Ishikawa (cell line): ENCODE results near the gene LEMD1.

Experiments used
- CEBPB ChIP-seq: IDR thresholded peaks from 2 replicates; pipeline ENCODE4 v1.6.1; 2012
- CREB1 ChIP-seq: IDR thresholded peaks from 2 replicates; pipeline ENCODE4 v1.6.1; 2012; ENCODE audit warnings: low read depth
- EGR1 ChIP-seq: IDR thresholded peaks from 2 replicates; pipeline ENCODE4 v1.6.1; 2012
- EP300 ChIP-seq: IDR thresholded peaks from 2 replicates; pipeline ENCODE4 v1.6.1; 2012; ENCODE audit warnings: borderline replicate concordance
- FOXM1 ChIP-seq: IDR thresholded peaks from 2 replicates; pipeline ENCODE4 v1.6.1; 2012; ENCODE audit warnings: low read depth, borderline replicate concordance
- RAD21 ChIP-seq: IDR thresholded peaks from 2 replicates; pipeline ENCODE4 v1.6.1; 2012; ENCODE audit warnings: low read depth
- TAF1 ChIP-seq: IDR thresholded peaks from 2 replicates; pipeline ENCODE4 v1.6.1; 2012; ENCODE audit warnings: low read depth, mild to moderate bottlenecking
- TCF12 ChIP-seq: IDR thresholded peaks from 2 replicates; pipeline ENCODE4 v1.6.1; 2012; ENCODE audit warnings: low read depth
- TEAD4 ChIP-seq: IDR thresholded peaks from 2 replicates; pipeline ENCODE4 v1.6.1; 2012
- YY1 ChIP-seq: IDR thresholded peaks from 2 replicates; pipeline ENCODE4 v1.6.1; 2012; ENCODE audit warnings: low read depth
- ZBTB7A ChIP-seq: IDR thresholded peaks from 2 replicates; pipeline ENCODE4 v1.6.1; 2012; ENCODE audit warnings: low read depth
- TF ChIP-seq, protein P1 (sequence below): IDR thresholded peaks from 2 replicates; pipeline ENCODE4 v1.6.1; 2012; ENCODE audit warnings: low read depth, mild to moderate bottlenecking
- TF ChIP-seq, protein P2 (sequence below): IDR thresholded peaks from 2 replicates; pipeline ENCODE4 v1.6.1; 2012

DNA sequence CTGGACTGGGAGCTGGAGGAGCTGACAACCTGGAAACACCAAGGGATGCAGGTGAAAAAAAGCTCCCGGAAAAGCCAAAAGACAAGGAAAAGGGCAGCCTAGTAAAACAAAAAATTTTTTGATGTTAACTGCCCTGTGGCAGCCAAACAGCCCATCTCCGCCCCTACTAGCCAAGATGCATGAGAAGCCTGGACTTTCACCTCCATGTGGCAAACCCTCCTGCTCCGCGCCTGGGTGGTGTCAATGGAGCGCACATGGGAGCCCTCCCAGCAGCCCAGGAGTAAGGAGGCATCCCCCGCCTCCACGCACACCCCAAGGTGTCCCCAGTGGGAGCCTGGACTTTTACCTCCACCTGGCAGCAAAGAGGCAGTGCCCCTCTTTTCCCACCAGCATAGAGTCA is 30.5 kb downstream of the LEMD1 start:
- no peak for TF ChIP-seq TAF1
- TF ChIP-seq, protein P1, sequence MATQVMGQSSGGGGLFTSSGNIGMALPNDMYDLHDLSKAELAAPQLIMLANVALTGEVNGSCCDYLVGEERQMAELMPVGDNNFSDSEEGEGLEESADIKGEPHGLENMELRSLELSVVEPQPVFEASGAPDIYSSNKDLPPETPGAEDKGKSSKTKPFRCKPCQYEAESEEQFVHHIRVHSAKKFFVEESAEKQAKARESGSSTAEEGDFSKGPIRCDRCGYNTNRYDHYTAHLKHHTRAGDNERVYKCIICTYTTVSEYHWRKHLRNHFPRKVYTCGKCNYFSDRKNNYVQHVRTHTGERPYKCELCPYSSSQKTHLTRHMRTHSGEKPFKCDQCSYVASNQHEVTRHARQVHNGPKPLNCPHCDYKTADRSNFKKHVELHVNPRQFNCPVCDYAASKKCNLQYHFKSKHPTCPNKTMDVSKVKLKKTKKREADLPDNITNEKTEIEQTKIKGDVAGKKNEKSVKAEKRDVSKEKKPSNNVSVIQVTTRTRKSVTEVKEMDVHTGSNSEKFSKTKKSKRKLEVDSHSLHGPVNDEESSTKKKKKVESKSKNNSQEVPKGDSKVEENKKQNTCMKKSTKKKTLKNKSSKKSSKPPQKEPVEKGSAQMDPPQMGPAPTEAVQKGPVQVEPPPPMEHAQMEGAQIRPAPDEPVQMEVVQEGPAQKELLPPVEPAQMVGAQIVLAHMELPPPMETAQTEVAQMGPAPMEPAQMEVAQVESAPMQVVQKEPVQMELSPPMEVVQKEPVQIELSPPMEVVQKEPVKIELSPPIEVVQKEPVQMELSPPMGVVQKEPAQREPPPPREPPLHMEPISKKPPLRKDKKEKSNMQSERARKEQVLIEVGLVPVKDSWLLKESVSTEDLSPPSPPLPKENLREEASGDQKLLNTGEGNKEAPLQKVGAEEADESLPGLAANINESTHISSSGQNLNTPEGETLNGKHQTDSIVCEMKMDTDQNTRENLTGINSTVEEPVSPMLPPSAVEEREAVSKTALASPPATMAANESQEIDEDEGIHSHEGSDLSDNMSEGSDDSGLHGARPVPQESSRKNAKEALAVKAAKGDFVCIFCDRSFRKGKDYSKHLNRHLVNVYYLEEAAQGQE, result no peak
- TF ChIP-seq, protein P2, sequence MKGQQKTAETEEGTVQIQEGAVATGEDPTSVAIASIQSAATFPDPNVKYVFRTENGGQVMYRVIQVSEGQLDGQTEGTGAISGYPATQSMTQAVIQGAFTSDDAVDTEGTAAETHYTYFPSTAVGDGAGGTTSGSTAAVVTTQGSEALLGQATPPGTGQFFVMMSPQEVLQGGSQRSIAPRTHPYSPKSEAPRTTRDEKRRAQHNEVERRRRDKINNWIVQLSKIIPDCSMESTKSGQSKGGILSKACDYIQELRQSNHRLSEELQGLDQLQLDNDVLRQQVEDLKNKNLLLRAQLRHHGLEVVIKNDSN, result no peak
- TF ChIP-seq CEBPB, result no peak
- no peak for TF ChIP-seq TEAD4
- TF ChIP-seq FOXM1, result no peak
- TF ChIP-seq EP300, result no peak
- TF ChIP-seq YY1, result no peak
- no peak for TF ChIP-seq CREB1
- no peak for TF ChIP-seq RAD21
- no peak for TF ChIP-seq TCF12
- no peak for TF ChIP-seq ZBTB7A
- TF ChIP-seq EGR1, result no peak
